ENCODE data around the gene ADAT2. TPM values are rescaled to one million over a fixed set of nuclear protein-coding genes. Genes with fewer than 3 reads are reported as not detected.

The ADAT2 gene
- total and polyA plus RNA-seq, 2 donors (not counting 3 experiments of a cell fraction or from before 2014, with no cell fraction given) = 5.4 to 9.8 TPM

DNA sequence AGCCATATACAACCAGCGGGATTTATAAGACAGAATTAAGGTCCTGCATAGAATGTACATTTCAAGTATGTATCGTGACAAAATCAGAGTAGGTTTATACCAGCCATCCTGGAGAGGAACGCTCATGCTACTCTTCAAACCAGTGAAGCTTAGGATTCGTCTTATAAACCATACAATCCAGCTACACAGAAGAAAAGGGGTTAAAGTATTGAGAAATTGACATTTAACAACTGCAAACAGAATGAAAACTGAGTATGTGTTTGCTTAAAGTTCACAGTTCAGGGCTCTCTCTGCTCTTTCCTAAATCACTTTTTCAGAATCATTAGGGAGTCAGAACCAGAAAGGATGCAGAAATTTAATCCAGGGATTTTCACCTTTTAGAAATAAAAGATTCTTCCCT, 17.9 kb downstream of the ADAT2 start:
- TF ChIP-seq GATA2 (IDR thresholded peaks at IDR 0.05; ENCODE audit: insufficient read depth, insufficient read length, low read depth, low read length) (no peak), FOS (IDR thresholded peaks at IDR 0.05; ENCODE audit: borderline replicate concordance, insufficient read depth, low read length) (no peak), POLR2A (IDR thresholded peaks at IDR 0.05; ENCODE audit: low read depth, low read length) (no peak), JUN (IDR thresholded peaks at IDR 0.05; ENCODE audit: borderline replicate concordance, insufficient read depth, insufficient read length, low read depth) (no peak), EZH2 (IDR thresholded peaks at IDR 0.05; ENCODE audit: borderline replicate concordance, low read depth, low read length, severe bottlenecking) (no peak), POLR2AphosphoS5 (IDR thresholded peaks at IDR 0.05; ENCODE audit: insufficient read depth, low read depth, low read length) (no peak), MYC (IDR thresholded peaks at IDR 0.05; ENCODE audit: low read depth, low read length) (no peak)
- TF ChIP-seq, protein P1, sequence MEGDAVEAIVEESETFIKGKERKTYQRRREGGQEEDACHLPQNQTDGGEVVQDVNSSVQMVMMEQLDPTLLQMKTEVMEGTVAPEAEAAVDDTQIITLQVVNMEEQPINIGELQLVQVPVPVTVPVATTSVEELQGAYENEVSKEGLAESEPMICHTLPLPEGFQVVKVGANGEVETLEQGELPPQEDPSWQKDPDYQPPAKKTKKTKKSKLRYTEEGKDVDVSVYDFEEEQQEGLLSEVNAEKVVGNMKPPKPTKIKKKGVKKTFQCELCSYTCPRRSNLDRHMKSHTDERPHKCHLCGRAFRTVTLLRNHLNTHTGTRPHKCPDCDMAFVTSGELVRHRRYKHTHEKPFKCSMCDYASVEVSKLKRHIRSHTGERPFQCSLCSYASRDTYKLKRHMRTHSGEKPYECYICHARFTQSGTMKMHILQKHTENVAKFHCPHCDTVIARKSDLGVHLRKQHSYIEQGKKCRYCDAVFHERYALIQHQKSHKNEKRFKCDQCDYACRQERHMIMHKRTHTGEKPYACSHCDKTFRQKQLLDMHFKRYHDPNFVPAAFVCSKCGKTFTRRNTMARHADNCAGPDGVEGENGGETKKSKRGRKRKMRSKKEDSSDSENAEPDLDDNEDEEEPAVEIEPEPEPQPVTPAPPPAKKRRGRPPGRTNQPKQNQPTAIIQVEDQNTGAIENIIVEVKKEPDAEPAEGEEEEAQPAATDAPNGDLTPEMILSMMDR (IDR thresholded peaks at IDR 0.05; ENCODE audit: extremely low read depth in 1 of 2, insufficient read depth in 1 of 2, low read depth in 1 of 2, low read length in 2 of 2) = no peak
- TF ChIP-seq, protein P2, sequence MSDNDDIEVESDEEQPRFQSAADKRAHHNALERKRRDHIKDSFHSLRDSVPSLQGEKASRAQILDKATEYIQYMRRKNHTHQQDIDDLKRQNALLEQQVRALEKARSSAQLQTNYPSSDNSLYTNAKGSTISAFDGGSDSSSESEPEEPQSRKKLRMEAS (IDR thresholded peaks at IDR 0.05; ENCODE audit: insufficient read depth, insufficient read length) = no peak
- Histone ChIP-seq H3K27me3 (ENCODE audit: control insufficient read depth in 2 of 2, insufficient read depth in 2 of 2, low read length in 2 of 2) (no peaks in the 10 kb centered on the region), H3K4me2 (ENCODE audit: insufficient read depth, low read length) (no peak overlapping the region), H4K20me1 (replicated peaks; ENCODE audit: control insufficient read depth, extremely low read depth, insufficient read depth, low read length) (no peaks in the 10 kb centered on the region), H3K9me3 (replicated peaks; ENCODE audit: control insufficient read depth, insufficient read depth, low read length) (no peaks in the 10 kb centered on the region), H3K9me1 (replicated peaks; ENCODE audit: control insufficient read depth, extremely low read depth, insufficient read depth, low read length) (no peaks in the 10 kb centered on the region), H3K9ac (replicated peaks; ENCODE audit: extremely low read depth, insufficient read depth, low read length) (no peak overlapping the region), H3K36me3 (ENCODE audit: control insufficient read depth in 2 of 2, extremely low read depth in 1 of 2, insufficient read depth in 2 of 2, low read length in 2 of 2) (peaks cover 0 to 3% of the 10 kb centered on the region in 2 experiments), H3K27ac (ENCODE audit: insufficient read depth, low read depth, low read length) (no peak overlapping the region), H3K4me1 (ENCODE audit: control insufficient read depth, extremely low read depth, insufficient read depth, low read length) (no peaks in the 10 kb centered on the region), H3K79me2 (ENCODE audit: control insufficient read depth, insufficient read depth, low read length) (no peaks in the 10 kb centered on the region), H3K4me3 (replicated peaks in 1 of 3; ENCODE audit: insufficient read depth in 1 of 3, low read depth in 1 of 3, low read length in 3 of 3) (no peak overlapping the region), H2AFZ (ENCODE audit: low read depth, low read length) (no peak overlapping the region)
- POLR2A ChIA-PET = no interaction called here
- CTCF ChIA-PET = no interaction called here
- intact Hi-C loops (cut with micrococcal nuclease) = no loop called here
- dilution Hi-C loops (cut with MboI; ENCODE audit: extremely low pct_ligation_motif_present, low sequenced_read_pairs) = no loop called here
- BruUV-seq (replicated peaks) = no TSS peak
- DNase-seq (ENCODE audit: low read depth, low spot score) = no peak
- no peak for FAIRE-seq
